ENCODE measurements around the gene ADGRL3.

ADGRL3 gene

DNA sequence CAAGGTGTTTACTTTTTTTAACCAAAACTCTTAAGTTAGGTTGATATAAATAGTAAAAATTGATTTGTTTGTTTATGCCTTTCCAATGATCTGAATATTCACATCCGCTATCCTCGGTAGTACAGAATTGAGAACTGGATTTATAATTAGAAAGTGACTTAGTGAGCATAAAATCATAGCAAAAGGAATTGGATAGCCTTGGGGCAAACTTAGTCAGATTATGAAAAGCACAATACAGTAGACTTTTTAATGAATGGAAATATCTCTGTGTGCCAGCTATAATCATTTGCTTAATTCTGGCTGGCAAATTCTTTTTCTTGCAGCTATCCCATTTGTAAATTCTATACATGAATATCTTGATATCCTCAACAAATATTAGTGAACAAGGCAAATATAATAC is 713.5 kb downstream of the ADGRL3 start:
- no peaks in the 10 kb centered on the region for H3K36me3 ChIP-seq (ENCODE audit: low read length)
- H3K4me3 ChIP-seq (ENCODE audit: insufficient read depth, low read length, poor library complexity, severe bottlenecking), result no peak overlapping the region
- no peaks in the 10 kb centered on the region for H3F3A ChIP-seq (ENCODE audit: insufficient read depth)
- no peak for TF ChIP-seq EZH2phosphoT487 (conservative IDR thresholded peaks at IDR 0.05; ENCODE audit: low read length)
- TF ChIP-seq, protein P1, sequence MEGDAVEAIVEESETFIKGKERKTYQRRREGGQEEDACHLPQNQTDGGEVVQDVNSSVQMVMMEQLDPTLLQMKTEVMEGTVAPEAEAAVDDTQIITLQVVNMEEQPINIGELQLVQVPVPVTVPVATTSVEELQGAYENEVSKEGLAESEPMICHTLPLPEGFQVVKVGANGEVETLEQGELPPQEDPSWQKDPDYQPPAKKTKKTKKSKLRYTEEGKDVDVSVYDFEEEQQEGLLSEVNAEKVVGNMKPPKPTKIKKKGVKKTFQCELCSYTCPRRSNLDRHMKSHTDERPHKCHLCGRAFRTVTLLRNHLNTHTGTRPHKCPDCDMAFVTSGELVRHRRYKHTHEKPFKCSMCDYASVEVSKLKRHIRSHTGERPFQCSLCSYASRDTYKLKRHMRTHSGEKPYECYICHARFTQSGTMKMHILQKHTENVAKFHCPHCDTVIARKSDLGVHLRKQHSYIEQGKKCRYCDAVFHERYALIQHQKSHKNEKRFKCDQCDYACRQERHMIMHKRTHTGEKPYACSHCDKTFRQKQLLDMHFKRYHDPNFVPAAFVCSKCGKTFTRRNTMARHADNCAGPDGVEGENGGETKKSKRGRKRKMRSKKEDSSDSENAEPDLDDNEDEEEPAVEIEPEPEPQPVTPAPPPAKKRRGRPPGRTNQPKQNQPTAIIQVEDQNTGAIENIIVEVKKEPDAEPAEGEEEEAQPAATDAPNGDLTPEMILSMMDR (IDR thresholded peaks at IDR 0.05; ENCODE audit: insufficient read depth, low read length, poor library complexity, severe bottlenecking), result no peak
- no peaks in the 10 kb centered on the region for H4K20me1 ChIP-seq (ENCODE audit: low read depth, low read length)
- no peaks in the 10 kb centered on the region for H3K9me2 ChIP-seq (replicated peaks; ENCODE audit: insufficient read depth, low read length)
- no peaks in the 10 kb centered on the region for H3K27me3 ChIP-seq (ENCODE audit: low read length)
- no peaks in the 10 kb centered on the region for H3K9me3 ChIP-seq (ENCODE audit: insufficient read depth, low read length)
- no peak overlapping the region for H3K4me2 ChIP-seq (ENCODE audit: low read depth, low read length, poor library complexity, severe bottlenecking)
- no peaks in the 10 kb centered on the region for H3K79me2 ChIP-seq (ENCODE audit: insufficient read depth, low read length)
- no peak overlapping the region for H3K9ac ChIP-seq (ENCODE audit: low read length)
- no peak overlapping the region for H3K27ac ChIP-seq (ENCODE audit: low read depth, low read length)
- H2AFZ ChIP-seq (ENCODE audit: low read depth, low read length, severe bottlenecking), result no peak overlapping the region

DNA sequence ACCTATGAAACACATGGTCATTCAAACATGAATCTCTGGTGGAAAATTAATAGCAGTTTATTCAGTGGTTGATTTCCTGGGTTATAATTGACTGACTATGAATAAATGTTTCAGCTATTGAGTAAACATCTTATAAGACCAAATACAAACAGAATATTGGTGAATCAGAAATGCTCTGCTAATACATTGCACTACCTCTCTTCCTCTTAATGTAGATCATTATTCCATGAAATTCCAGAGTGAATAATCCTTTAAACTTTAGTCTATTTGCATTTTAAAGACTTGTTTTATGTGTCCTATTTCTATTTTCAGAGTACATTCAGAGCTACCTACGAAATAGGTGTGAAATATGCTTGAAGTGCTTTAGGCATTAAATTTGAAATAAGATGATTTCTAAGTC is 715.4 kb downstream of the ADGRL3 start:
- Histone ChIP-seq H3K9me3 (ENCODE audit: insufficient read depth, low read length) (no peaks in the 10 kb centered on the region), H3F3A (ENCODE audit: insufficient read depth) (no peaks in the 10 kb centered on the region), H4K20me1 (ENCODE audit: low read depth, low read length) (no peaks in the 10 kb centered on the region), H3K27ac (ENCODE audit: low read depth, low read length) (no peak overlapping the region), H3K36me3 (ENCODE audit: low read length) (no peaks in the 10 kb centered on the region), H3K9me2 (replicated peaks; ENCODE audit: insufficient read depth, low read length) (no peaks in the 10 kb centered on the region), H3K27me3 (ENCODE audit: low read length) (no peaks in the 10 kb centered on the region), H2AFZ (ENCODE audit: low read depth, low read length, severe bottlenecking) (no peak overlapping the region), H3K4me3 (ENCODE audit: insufficient read depth, low read length, poor library complexity, severe bottlenecking) (no peak overlapping the region), H3K4me2 (ENCODE audit: low read depth, low read length, poor library complexity, severe bottlenecking) (no peak overlapping the region), H3K79me2 (ENCODE audit: insufficient read depth, low read length) (no peaks in the 10 kb centered on the region), H3K9ac (ENCODE audit: low read length) (no peak overlapping the region)
- no peak for TF ChIP-seq EZH2phosphoT487 (conservative IDR thresholded peaks at IDR 0.05; ENCODE audit: low read length)
- TF ChIP-seq, protein P1 (IDR thresholded peaks at IDR 0.05; ENCODE audit: insufficient read depth, low read length, poor library complexity, severe bottlenecking), result no peak

DNA sequence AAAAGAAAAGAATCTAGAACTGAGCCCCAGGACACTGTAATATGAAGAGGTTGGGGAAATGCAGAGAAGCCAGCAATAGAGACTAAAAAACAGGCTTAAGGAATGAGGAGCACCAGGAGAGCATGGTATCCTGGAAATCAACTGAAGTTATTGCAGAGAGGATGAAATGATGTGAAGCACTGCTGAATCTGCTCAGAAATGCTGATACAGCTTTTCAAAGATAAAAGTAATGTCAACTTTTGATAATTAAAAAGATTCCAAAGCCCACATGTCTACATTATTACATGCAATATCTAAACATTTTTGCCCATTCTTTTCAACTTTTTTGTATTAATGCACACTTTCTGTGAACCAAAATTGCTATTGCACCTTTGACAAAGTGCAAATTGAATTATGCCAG is 718.4 kb downstream of the ADGRL3 start:
- Histone ChIP-seq H3K4me3 (ENCODE audit: insufficient read depth, low read length, poor library complexity, severe bottlenecking) (no peak overlapping the region), H3K9me3 (ENCODE audit: insufficient read depth, low read length) (no peaks in the 10 kb centered on the region), H3K27me3 (ENCODE audit: low read length) (no peaks in the 10 kb centered on the region), H3K79me2 (ENCODE audit: insufficient read depth, low read length) (no peaks in the 10 kb centered on the region), H3F3A (ENCODE audit: insufficient read depth) (no peaks in the 10 kb centered on the region), H3K9me2 (replicated peaks; ENCODE audit: insufficient read depth, low read length) (no peaks in the 10 kb centered on the region), H4K20me1 (ENCODE audit: low read depth, low read length) (no peaks in the 10 kb centered on the region), H3K36me3 (ENCODE audit: low read length) (no peaks in the 10 kb centered on the region), H3K9ac (ENCODE audit: low read length) (no peak overlapping the region), H3K27ac (ENCODE audit: low read depth, low read length) (no peak overlapping the region), H3K4me2 (ENCODE audit: low read depth, low read length, poor library complexity, severe bottlenecking) (no peak overlapping the region), H2AFZ (ENCODE audit: low read depth, low read length, severe bottlenecking) (no peak overlapping the region)
- no peak for TF ChIP-seq EZH2phosphoT487 (conservative IDR thresholded peaks at IDR 0.05; ENCODE audit: low read length)
- TF ChIP-seq, protein P1 (IDR thresholded peaks at IDR 0.05; ENCODE audit: insufficient read depth, low read length, poor library complexity, severe bottlenecking), result no peak
